Measurements from ENCODE around the gene DOCK7. TPM values are rescaled to one million over a fixed set of nuclear protein-coding genes. Genes with fewer than 3 reads are reported as not detected.
A peak's percentile ranks its signal among the peaks of the same experiment; 100 is the strongest.

Gene DOCK7
- total and polyA plus RNA-seq, 2 of the 13 experiments (the other 11 are each of a cell fraction or from before 2014, with no cell fraction given), result 45.7 to 67.2 TPM

GRCh38 chr1:62689524-62689923 lies 1.3 kb upstream of the DOCK7 start (continued):
- TF ChIP-seq ZNF782 (CRISPR knock-in tag; IDR thresholded peaks at IDR 0.05; ENCODE audit: borderline replicate concordance) (no peak), BCL6 (CRISPR knock-in tag; IDR thresholded peaks at IDR 0.05) (no peak), PHF5A (CRISPR knock-in tag; IDR thresholded peaks at IDR 0.05; ENCODE audit: low read depth, unreplicated experiment) (no peak), ZNF7 (CRISPR knock-in tag; IDR thresholded peaks at IDR 0.05) (no peak), SP5 (CRISPR knock-in tag; IDR thresholded peaks at IDR 0.05; ENCODE audit: borderline replicate concordance, low read depth) (no peak), SMYD3 (CRISPR knock-in tag; IDR thresholded peaks at IDR 0.05) (no peak), MATR3 (CRISPR knock-in tag; IDR thresholded peaks at IDR 0.05) (no peak), ZFP36L2 (CRISPR knock-in tag; IDR thresholded peaks at IDR 0.05) (no peak), SALL2 (CRISPR knock-in tag; IDR thresholded peaks at IDR 0.05) (no peak), ZNF253 (CRISPR knock-in tag; IDR thresholded peaks at IDR 0.05; ENCODE audit: borderline replicate concordance) (no peak), TCF12 (IDR thresholded peaks at IDR 0.05) (no peak), TCF12 (CRISPR knock-in tag; IDR thresholded peaks at IDR 0.05) (no peak), ZNF703 (CRISPR knock-in tag; IDR thresholded peaks at IDR 0.05; ENCODE audit: borderline replicate concordance) (no peak), SOX6 (IDR thresholded peaks at IDR 0.05) (no peak), SOX6 (CRISPR knock-in tag; IDR thresholded peaks at IDR 0.05) (peak; percentile 71), TEAD2 (CRISPR knock-in tag; IDR thresholded peaks at IDR 0.05) (no peak), ZNF34 (CRISPR knock-in tag; IDR thresholded peaks at IDR 0.05; ENCODE audit: borderline replicate concordance) (no peak), FOXK2 (IDR thresholded peaks at IDR 0.05) (no peak), ZNF513 (CRISPR knock-in tag; conservative IDR thresholded peaks at IDR 0.05) (no peak), GMEB1 (CRISPR knock-in tag; IDR thresholded peaks at IDR 0.05; ENCODE audit: borderline replicate concordance) (no peak), NBN (conservative IDR thresholded peaks at IDR 0.05) (no peak), ZNF432 (CRISPR knock-in tag; IDR thresholded peaks at IDR 0.05; ENCODE audit: borderline replicate concordance) (no peak), SKI (IDR thresholded peaks at IDR 0.05; ENCODE audit: partially characterized antibody) (no peak)
- TF ChIP-seq, protein P1, sequence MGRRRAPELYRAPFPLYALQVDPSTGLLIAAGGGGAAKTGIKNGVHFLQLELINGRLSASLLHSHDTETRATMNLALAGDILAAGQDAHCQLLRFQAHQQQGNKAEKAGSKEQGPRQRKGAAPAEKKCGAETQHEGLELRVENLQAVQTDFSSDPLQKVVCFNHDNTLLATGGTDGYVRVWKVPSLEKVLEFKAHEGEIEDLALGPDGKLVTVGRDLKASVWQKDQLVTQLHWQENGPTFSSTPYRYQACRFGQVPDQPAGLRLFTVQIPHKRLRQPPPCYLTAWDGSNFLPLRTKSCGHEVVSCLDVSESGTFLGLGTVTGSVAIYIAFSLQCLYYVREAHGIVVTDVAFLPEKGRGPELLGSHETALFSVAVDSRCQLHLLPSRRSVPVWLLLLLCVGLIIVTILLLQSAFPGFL (CRISPR knock-in tag; IDR thresholded peaks at IDR 0.05), result no peak
- TF ChIP-seq, protein P2, sequence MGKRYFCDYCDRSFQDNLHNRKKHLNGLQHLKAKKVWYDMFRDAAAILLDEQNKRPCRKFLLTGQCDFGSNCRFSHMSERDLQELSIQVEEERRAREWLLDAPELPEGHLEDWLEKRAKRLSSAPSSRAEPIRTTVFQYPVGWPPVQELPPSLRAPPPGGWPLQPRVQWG (CRISPR knock-in tag; IDR thresholded peaks at IDR 0.05; ENCODE audit: borderline replicate concordance, low read depth), result no peak
- TF ChIP-seq, protein P3, sequence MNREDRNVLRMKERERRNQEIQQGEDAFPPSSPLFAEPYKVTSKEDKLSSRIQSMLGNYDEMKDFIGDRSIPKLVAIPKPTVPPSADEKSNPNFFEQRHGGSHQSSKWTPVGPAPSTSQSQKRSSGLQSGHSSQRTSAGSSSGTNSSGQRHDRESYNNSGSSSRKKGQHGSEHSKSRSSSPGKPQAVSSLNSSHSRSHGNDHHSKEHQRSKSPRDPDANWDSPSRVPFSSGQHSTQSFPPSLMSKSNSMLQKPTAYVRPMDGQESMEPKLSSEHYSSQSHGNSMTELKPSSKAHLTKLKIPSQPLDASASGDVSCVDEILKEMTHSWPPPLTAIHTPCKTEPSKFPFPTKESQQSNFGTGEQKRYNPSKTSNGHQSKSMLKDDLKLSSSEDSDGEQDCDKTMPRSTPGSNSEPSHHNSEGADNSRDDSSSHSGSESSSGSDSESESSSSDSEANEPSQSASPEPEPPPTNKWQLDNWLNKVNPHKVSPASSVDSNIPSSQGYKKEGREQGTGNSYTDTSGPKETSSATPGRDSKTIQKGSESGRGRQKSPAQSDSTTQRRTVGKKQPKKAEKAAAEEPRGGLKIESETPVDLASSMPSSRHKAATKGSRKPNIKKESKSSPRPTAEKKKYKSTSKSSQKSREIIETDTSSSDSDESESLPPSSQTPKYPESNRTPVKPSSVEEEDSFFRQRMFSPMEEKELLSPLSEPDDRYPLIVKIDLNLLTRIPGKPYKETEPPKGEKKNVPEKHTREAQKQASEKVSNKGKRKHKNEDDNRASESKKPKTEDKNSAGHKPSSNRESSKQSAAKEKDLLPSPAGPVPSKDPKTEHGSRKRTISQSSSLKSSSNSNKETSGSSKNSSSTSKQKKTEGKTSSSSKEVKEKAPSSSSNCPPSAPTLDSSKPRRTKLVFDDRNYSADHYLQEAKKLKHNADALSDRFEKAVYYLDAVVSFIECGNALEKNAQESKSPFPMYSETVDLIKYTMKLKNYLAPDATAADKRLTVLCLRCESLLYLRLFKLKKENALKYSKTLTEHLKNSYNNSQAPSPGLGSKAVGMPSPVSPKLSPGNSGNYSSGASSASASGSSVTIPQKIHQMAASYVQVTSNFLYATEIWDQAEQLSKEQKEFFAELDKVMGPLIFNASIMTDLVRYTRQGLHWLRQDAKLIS (CRISPR knock-in tag; IDR thresholded peaks at IDR 0.05), result no peak

All from HepG2 (cell line).